Measurements from ENCODE around the gene SMPD1.
A peak's percentile ranks its signal among the peaks of the same experiment; 100 is the strongest.
"Not testable (repeated sequence)": the region's sequence is repeated elsewhere in the genome, so short reads cannot be mapped to it uniquely, and the experiment has no call there.

The SMPD1 gene

DNA sequence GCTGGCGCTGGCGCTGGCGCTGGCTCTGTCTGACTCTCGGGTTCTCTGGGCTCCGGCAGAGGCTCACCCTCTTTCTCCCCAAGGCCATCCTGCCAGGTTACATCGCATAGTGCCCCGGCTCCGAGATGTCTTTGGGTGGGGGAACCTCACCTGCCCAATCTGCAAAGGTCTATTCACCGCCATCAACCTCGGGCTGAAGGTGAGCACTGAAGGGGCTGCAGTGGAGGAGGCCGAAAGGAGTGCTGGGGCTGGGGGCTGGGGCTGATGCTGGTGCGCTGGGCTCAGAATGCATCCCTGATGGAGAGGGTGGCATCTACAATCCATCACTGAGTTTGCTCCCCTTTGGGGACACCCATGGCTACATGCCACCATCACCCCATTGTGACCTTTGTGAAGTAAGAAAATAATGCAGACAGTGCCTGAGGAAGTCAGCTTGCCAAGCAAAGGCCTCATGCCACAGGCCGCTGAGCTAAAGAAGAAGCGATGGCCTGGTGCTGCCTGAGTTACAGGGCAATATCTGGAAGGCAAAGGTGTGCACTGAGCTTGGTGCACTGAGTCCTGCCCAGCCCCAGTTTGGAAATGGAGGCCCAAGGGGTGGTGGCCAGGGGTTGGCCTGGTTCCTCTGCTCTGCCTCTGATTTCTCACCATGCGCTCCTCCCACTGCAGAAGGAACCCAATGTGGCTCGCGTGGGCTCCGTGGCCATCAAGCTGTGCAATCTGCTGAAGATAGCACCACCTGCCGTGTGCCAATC lies 620 bp downstream of the SMPD1 start:
- DNase-seq: no peak

DNA sequence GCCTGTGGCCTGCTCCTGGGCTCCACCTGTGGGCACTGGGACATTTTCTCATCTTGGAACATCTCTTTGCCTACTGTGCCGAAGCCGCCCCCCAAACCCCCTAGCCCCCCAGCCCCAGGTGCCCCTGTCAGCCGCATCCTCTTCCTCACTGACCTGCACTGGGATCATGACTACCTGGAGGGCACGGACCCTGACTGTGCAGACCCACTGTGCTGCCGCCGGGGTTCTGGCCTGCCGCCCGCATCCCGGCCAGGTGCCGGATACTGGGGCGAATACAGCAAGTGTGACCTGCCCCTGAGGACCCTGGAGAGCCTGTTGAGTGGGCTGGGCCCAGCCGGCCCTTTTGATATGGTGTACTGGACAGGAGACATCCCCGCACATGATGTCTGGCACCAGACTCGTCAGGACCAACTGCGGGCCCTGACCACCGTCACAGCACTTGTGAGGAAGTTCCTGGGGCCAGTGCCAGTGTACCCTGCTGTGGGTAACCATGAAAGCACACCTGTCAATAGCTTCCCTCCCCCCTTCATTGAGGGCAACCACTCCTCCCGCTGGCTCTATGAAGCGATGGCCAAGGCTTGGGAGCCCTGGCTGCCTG lies 1.4 kb downstream of the SMPD1 start:
- DNase-seq: no peak

DNA sequence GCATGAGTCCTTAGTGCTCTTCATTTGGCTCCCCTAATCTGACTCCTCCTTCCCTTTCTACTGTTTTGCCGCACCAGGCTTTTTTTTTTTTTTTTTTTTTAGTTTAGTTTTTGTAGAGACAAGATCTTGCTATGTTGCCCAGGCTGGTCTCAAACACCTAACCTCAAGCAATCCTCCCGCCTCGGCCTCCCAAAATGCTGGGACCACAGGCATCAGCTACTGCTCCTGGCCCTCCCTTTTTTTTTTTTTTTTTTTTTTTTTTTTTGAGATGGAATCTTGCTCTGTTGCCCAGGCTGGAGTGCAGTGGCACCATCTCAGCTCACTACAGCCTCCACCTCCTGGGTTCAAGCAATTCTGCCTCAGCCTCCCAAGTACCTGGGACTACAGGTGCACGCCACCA lies 2.0 kb downstream of the SMPD1 start:
- not testable (repeated sequence) for DNase-seq

DNA sequence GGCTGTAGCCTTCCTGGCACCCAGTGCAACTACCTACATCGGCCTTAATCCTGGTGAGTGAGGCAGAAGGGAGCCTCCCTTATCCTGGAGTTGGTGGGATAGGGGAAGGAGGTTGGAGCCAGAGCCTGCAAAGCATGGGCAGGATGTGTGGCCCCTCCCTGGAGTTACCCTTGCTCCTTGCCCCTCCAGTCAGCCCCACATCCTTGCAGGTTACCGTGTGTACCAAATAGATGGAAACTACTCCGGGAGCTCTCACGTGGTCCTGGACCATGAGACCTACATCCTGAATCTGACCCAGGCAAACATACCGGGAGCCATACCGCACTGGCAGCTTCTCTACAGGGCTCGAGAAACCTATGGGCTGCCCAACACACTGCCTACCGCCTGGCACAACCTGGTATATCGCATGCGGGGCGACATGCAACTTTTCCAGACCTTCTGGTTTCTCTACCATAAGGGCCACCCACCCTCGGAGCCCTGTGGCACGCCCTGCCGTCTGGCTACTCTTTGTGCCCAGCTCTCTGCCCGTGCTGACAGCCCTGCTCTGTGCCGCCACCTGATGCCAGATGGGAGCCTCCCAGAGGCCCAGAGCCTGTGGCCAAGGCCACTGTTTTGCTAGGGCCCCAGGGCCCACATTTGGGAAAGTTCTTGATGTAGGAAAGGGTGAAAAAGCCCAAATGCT lies 3.9 kb downstream of the SMPD1 start:
- DNase-seq: no peak

DNA sequence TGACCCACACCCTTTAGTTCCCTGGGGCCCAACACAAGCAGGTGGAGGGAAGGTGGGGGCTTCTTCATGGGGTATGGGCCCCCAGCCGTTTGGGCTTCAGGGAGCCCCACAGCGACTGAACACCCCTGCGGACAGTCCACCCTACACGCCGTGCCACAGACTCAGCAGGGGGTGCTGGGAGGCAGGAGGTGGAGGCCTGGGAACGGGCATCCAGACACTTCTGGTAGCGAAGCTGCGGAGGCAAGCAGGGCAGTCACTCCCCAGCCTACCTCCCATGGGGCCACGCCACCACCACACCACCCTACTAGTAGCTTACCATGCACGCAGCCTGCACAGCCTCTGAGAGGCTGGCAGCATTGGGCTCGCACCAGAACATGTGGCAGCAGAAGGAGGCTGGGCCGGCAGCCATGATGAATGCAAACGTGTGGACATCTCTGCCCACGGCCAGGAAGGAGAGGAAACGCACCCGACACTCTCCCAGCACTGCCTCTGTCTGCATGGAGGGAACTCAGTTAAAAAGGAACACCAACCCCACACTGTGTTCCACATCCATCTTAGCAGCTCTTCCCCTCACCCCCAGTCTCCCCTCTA lies 5.3 kb downstream of the SMPD1 start:
- DNase-seq: no peak

DNA sequence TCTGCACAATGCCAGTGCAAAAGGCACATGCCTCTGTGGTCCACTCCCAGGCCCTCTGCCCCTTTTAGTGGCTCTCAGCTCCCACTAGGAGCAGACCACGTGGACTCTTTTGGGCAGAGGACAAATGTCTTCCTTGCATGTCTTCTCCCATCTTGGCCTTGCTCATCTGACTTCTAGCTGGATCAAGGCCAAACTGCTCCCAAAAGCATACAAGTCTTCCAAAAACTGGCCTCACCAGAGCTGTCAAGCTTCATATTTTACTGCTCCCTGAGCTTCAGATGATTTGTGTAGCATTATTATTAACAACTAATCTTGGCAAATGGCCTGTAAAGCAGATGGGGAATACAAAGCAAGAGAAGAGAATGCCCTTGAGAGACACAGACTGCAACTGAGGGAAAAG lies 6.9 kb downstream of the SMPD1 start:
- no peak for DNase-seq

DNA sequence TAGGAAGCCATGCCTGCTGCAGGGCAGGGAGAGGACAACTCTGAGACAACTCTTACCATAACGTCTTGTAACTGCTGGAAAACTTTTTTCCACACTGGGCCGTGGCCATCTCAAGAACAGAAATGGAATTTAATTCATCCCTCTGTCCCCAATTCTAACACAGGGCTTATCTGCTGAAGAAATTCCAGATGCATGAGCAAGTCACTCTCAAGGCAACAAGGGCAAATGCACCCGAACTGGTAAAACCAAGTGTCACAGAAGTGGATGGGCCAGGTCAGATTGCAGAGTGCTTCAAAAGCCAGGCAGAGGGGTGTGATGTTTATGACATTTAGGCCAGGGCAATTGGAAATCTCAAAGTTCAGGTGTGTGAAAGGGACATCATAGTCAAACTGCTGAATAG lies 7.4 kb downstream of the SMPD1 start:
- no peak for DNase-seq

DNA sequence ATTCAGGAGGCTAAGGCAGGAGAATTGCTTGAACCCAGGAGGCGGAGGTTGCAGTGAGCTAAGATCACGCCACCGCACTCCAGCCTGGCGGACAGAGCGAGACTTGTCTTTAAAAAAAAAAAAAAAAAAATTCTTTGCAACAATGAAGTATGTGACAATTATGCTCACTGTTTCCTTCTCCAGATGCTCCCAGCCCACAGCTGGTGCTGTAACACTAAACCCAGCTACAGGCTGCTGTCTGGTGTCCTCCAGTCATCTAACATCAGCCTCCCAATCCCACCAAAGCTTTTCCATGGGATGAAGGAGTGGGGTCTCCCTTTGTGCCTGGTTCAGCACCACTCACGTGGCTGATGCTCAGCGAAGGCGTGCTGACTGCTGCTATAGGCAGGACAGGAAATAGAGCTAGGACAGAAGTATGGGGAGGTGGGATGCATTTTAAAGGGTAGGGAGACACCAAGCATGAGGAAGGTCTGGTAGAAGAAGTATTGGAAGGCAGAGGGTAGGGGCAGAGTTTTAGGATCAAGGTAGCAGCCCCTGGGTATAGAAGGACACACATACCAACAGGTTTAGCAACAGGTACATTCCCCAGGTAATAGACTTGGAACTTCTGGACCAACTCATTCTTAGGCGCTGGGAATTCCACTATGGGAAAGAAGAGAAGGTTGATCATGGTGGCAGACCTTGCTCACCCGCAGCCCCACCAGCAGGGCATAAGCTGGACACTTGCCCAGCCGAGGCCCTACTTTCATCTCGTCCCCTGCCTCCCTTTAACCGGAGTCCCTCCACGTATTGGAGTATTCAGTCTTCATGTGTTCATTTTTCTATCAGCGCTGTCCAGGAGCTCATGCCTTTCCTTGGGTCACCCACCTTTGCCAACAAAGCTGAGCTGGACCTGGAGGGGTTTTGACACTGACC lies 10.4 kb downstream of the SMPD1 start:
- DNase-seq: no peak

DNA sequence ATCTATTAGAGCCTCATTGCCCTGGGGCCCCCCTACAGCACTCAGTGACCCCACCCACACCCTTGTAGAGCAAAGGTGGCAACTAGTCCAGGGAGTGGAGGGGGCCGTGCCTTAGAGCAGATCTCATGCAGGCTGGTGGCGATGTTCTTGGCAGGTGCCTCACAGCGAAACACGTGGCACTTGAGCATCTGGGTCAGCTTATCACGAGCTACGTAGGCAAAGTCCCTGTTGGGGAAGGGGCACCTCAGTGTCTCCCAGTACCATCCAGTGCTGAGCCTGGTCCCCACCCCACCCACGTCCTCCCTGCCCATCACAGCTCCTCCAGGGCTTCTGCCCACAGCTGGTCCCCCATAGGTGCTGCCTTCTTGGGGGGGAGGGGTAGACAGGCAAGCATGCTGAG lies 11.2 kb downstream of the SMPD1 start:
- no peak for DNase-seq

DNA sequence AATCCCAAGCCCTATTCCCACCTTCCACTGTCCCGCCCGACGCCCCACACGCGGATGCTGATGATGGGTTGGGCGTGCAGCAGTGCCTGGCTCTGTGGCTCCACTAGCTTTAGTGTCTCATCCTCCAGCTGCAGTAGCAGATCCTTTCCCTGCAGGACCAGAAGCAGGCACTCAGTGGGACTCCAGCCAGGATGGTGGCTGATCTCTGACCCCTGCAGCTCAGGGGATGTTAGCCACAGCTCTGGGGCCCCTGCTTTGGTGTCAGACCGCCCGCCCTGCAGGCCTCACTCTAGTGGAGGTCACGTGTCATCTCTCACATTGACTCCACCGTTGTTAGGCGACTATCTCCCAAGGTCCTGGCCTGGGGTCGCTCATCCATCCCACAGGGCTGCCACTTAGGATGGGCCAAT lies 11.8 kb downstream of the SMPD1 start:
- peak in 1 of 2 donors; percentile 19 for DNase-seq

DNA sequence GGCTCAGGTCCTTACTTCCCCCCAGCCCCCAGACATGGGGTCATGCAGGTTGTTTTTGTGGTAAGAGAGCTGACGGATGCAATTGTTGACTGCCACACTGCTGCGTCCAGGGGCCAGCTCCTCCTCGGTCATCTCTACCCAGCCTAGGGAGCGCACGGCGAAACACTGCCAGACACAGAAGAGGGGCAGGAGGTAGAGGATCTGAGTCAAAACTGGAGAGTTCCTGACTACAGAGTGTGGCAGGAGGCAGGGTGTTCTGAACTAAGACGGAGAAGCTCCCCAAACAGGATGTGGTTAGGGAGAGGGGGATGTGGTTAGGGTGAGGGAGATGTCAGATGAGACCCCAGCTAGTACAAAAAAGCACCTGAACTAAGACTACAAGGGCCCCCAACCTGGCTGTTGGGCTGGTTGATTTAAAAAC lies 12.3 kb downstream of the SMPD1 start:
- DNase-seq: peak; percentile 81 to 82

DNA sequence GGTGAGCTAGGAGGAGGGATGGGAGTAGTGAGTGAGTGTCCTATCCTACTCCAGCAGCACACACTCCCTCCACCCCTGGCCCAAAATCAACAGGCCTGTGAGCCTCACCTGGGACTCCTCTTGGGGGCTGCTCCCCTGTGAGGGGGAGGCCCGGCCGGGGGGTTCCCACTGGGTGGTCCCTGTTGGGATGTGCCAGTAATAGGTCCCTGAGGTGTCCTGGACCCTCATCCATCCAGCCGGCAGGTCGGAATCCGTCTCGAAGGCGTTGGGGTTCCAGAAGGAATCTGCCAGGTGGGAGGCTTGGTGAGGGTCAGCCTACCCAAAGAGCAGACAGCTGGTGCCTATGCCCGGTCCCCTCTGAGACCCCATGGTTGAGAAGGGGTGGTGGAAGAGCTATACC lies 13.3 kb downstream of the SMPD1 start:
- DNase-seq: no peak

DNA sequence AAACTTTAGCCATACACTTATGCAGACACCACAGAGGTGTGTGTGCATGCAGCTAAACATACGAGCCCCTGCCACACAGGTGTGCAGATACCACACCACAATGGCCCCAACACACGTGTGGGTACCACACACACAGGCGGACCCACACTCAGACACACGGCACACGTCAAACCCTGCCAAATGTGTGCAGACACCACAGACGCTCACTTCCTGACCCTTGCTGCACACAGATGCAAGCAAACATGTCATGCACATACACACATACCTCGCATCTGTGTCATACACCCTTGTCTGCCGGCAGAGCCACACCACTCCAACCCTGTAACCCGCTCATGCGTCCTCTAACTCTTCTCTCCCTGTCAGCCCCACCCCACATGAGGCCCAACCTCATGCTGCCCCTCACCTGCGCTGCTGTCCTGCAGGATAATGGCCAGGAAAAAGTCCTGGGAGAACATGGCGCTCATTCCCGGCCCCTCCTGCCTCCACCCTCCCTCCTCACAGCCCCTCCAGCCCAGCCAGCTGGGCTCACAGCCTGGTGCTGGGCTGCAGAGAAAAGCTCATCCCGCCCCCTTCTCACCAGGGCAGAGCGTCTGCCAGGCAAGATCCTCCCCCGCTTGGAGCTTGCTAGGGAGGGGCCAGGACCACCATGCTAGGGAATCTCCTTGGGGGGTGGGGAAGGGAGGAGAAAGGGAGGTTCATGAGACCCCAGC lies 14.2 kb downstream of the SMPD1 start:
- DNase-seq: peak; percentile 18 to 55

DNA sequence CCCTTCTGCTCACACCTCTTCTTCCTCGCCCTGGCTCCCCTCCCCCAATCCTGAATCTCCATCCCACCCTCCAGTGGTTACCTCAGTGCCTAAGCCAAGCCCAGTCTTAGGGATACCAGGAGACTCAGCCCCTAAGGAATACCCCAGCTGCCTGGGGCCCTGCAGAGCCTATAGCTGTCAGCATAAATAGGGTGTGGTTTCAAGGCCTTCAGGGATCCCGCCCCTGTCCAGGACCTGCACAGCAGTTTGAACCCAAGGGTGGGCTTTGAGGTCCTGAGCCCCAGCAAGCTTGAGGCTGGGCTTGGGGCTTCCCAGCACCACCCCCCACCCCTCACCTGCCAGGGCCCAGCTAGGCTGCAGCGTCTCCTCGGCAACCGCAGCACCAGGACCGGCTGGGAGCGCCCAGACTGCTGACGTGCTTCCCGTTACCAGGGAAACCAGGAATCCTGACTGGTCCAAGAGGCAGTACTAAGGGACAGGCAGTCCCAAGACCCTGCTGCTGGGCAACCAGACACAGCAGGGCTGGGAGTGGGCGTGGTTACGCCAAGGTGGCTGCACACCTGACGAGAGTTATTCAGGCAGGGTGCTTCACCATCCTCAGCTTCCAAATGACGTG lies 14.9 kb downstream of the SMPD1 start:
- DNase-seq: no peak

DNA sequence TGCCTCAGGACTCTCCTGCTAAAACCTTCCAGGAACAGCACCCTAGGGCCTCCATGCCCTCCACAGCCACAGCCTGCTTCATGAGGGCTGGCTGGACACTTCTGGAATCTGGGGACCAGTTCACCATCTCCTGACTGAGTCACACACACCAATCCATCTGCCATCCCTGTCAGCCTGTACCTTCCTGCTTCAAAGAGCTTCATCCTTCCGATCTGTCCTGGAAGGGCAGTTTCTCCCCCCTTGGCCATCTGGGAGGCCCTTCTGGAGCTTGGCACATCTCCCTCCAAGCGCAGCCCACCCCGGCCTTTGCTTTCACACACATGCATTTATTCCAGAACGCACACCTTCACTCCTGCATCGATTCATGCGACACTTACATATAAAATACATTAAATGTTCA lies 15.6 kb downstream of the SMPD1 start:
- DNase-seq: no peak

DNA sequence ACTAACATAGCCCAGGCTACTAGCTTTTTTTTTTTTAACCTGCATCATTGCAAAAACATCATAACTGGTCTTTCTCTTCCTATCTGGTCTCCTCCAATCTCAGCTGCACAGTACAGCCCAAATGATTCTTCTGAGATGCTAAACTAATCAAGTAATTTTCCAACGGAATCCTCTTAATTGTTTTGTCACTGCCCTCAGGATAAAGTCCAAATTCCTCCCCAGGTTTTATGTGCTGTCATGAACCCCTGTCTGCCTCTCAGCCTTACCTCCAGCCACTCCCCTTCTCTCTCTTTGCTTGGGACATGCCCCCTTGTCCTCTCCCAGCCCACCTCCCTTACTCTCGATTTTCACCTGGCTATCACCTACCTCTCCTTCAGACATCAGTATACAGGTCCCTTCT lies 16.1 kb downstream of the SMPD1 start:
- DNase-seq: no peak

DNA sequence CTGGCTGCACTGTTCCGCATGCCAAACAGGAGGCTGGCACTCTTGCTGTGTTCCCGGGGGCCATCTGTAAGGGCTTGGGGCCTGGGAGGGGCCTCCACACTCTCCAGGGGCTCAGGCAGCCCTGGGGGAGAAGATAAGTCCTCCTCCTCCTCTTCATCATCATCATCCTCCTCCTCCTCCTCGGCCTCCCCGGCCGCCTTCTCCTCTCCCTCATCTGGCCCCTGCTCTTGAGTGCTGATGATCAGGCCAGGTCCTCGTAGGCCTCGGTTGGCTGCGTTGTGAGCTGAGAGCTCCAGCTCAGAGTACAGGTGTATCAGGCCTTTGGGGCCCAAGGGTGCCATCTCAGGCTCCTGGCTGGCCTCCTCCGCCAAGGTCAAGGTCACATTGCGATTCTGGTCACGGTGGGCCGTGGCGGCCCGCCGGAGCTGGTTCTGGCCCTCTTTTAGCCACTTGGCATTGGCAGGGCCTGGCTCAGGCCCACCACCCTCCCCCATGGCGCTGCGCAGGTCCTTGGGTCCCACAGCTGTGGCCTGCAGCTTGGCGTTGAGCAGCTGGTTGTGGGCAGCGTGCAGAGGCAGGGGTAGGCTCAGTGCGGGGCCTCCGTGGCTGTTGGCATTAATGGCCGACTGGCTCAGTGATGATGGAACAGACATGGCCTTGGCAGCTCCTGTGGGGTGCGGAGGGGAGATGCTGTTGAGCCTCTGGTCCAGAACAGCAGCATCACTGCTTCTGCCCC lies 20.6 kb downstream of the SMPD1 start:
- no peak for DNase-seq

DNA sequence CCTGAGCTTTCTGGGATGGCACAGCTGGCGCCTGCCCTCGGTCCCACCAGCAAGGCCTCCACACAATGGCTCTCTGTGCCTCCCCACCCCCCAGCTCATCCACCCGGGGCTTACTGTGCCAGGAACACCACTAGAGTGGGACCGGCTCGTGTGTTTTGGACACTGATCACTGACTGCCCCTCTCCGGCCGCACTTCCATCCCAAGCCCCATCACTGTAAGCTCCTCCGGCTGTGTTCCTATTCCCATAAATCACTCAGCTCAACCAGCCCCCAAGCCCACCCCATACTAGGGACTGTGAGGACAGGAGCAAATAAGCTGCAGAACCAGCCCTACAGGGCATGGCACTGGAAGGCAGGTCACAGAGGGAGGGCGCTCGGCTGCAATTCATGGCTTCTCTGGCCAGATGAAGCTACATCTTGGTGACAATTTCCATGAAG lies 21.3 kb downstream of the SMPD1 start:
- DNase-seq: no peak

DNA sequence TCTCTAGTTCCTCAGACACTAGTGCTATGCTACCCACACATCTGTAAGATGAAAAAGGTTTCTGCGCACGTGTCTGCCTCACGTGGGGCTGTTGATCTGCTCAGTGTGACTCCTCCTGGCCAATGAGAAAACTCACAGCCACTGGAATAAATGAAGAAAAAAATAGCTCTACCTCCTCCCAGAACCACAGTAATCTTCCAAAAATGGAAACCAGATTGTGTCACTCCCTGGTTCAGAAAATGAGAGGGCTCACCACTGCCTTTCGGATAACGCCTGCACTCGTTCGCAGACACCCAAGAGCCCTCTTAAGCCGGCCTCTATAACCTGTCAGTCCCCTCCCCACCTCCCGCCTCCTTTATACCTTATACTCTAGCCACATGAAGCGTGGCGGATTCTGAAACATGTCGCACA lies 23.5 kb downstream of the SMPD1 start:
- peak; percentile 62 to 74 for DNase-seq

DNA sequence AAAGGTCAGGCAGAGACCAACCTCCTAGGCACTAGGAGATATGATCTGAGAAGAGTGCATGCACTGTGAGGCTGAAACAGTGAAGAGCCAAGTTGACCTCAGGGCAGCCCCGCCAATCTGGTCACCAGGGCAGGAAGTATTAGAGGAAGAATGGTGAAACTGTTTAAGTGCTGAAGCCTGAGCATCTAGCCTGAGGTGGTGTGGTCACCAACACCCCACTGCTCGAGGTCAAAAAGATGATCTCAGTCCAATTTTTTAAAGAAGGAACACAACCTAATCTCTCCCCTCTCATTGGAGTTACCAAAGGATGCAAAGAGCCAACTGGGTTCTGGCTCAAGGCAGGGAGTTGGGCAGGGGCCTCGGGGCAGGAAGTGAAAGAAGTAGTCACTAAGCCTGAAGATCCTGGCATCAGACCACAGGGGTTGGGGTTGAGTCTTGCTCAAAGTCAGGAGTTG lies 24.6 kb downstream of the SMPD1 start:
- DNase-seq: no peak

DNA sequence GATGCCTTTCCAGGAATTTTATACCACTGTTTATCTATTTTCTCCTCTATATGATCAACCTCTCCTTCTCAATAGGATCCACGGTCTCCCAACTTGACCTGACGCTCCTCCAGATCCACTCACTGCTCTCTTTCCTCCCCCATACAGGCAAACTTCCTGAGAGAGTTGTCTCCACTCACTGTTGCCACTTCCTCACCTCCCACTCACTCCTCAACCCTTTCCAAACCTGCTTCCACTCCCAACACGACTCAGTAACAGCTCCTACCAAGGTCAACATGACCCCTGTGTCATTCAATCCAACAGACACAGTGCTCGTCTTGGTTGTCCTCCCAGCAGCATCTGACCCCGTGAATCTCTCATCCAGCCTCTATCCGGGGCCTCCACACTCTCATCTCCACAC lies 25.5 kb downstream of the SMPD1 start:
- no peak for DNase-seq
